ENCODE measurements around the gene TAP1.

- TF ChIP-seq CTCF (IDR thresholded peaks at IDR 0.05) (no peak), POLR2A (IDR thresholded peaks at IDR 0.05) (no peak)
These were observed 3.8 kb upstream of the TAP1 start for GRCh38 chr6:32857156-32857891.
